ENCODE data around the gene CCR6.

CCR6 gene

DNA sequence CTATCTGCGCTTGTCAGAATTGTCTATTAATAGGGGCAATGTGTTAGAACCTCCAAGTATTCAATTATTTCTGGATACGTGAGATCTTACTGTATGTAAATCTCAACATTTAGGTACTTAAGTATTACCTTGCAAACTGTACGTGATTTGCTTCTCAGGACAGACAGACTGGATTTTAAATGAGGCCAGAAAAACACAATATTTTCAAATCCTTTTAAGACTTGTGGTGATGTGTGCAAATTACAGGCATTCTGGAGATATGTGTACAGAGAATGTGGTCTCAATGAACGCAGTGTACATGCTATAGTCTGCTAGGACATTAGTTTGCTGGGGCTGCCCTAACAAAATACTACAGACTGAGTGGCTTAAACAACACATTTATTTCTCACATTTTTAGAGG lies 16.9 kb downstream of the CCR6 start:
- Histone ChIP-seq H3K4me3 (ENCODE audit: low read depth in 1 of 2, low read length in 2 of 2) (no peak overlapping the region), H3K9me3 (ENCODE audit: control insufficient read depth in 1 of 2, low read length in 2 of 2) (no peaks in the 10 kb centered on the region), H3K9ac (ENCODE audit: low read depth in 1 of 2, low read length in 2 of 2) (no peak overlapping the region), H3K36me3 (ENCODE audit: control insufficient read depth in 1 of 2, insufficient read depth in 2 of 2, low read length in 2 of 2) (peaks cover 5 to 12% of the 10 kb centered on the region in 2 donors), H3K27ac (ENCODE audit: low read depth, low read length) (no peak overlapping the region), H3K27me3 (ENCODE audit: control insufficient read depth in 1 of 2, insufficient read depth in 2 of 2, low read length in 2 of 2) (no peaks in the 10 kb centered on the region), H3K4me1 (ENCODE audit: control insufficient read depth in 1 of 2, insufficient read depth in 2 of 2, low read length in 2 of 2) (peaks cover 18 to 27% of the 10 kb centered on the region in 2 donors)

DNA sequence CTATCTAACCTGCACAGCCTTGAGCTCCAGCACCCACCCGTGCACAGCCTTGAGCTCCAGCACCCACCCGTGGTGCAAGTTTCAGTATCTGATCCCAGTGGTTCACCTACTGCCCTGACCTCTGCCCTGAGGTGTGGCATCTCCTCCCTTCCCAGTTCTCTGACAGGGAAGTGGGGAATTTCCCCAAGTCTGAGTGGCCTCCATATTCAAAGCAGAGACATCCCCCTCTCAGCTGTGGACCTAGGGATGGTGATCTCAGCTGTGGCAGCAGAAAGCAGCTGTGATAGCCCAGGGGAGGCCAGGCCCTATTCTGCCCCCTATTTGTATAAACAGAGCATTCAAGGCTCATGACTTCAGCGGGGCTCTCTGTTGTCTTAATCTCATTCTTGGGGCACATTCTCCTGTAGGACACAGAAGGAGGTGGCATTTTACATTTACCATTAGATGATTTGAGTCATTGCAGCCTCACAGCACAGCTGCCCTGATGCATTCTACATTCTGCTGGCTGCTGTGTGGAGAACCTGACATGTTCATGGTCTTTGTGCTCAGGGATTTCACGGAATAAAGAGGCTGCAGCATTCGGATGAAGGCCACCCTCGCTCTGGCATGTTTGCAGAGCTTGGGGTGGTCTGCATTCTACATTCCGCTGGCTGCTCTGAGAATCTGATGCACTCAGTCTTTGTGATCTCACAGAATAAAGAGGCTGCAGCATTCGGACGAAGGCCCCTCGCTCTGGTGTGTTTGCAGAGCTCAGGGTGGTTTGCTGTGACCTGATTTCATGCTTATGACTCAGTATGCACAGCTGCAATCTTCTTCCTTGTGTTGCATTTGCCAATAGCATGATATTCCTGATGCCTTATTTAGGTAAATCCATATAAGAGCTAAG lies 17.9 kb downstream of the CCR6 start:
- peaks cover 5 to 12% of the 10 kb centered on the region in 2 donors for H3K36me3 ChIP-seq (ENCODE audit: control insufficient read depth in 1 of 2, insufficient read depth in 2 of 2, low read length in 2 of 2)
- peak overlapping the region in 1 of 2 donors; percentile 25 for H3K4me3 ChIP-seq (ENCODE audit: low read depth in 1 of 2, low read length in 2 of 2)
- peaks cover 18 to 27% of the 10 kb centered on the region in 2 donors for H3K4me1 ChIP-seq (ENCODE audit: control insufficient read depth in 1 of 2, insufficient read depth in 2 of 2, low read length in 2 of 2)
- no peaks in the 10 kb centered on the region for H3K9me3 ChIP-seq (ENCODE audit: control insufficient read depth in 1 of 2, low read length in 2 of 2)
- H3K27ac ChIP-seq (ENCODE audit: low read depth, low read length), result no peak overlapping the region
- H3K9ac ChIP-seq (ENCODE audit: low read depth in 1 of 2, low read length in 2 of 2), result no peak overlapping the region
- H3K27me3 ChIP-seq (ENCODE audit: control insufficient read depth in 1 of 2, insufficient read depth in 2 of 2, low read length in 2 of 2), result no peaks in the 10 kb centered on the region

GRCh38 chr6:167141667-167142432 lies 19.0 kb downstream of the CCR6 start:
- peaks cover 5% of the 10 kb centered on the region in 2 donors for H3K36me3 ChIP-seq (ENCODE audit: control insufficient read depth in 1 of 2, insufficient read depth in 2 of 2, low read length in 2 of 2)
- H3K27me3 ChIP-seq (ENCODE audit: control insufficient read depth in 1 of 2, insufficient read depth in 2 of 2, low read length in 2 of 2), result no peaks in the 10 kb centered on the region
- H3K4me3 ChIP-seq (ENCODE audit: low read depth in 1 of 2, low read length in 2 of 2), result no peak overlapping the region
- peaks cover 18 to 27% of the 10 kb centered on the region in 2 donors for H3K4me1 ChIP-seq (ENCODE audit: control insufficient read depth in 1 of 2, insufficient read depth in 2 of 2, low read length in 2 of 2)
- H3K27ac ChIP-seq (ENCODE audit: low read depth, low read length), result no peak overlapping the region
- no peaks in the 10 kb centered on the region for H3K9me3 ChIP-seq (ENCODE audit: control insufficient read depth in 1 of 2, low read length in 2 of 2)
- no peak overlapping the region for H3K9ac ChIP-seq (ENCODE audit: low read depth in 1 of 2, low read length in 2 of 2)

DNA sequence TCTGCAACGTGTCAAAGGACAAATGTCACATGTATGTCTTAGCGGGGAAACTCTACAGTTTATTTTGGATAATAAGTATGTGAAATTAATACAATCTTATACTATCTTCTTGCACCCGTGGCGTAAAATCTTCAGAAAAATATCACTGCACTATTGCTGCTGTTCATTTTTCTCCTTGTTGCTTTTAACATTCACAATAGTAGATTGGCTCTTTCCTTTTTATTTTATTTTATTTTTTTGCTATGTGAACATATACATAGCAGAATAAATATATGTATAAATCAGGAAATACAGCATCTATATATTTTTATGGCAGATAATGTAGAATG lies 19.5 kb downstream of the CCR6 start:
- Histone ChIP-seq H3K9ac (ENCODE audit: low read depth in 1 of 2, low read length in 2 of 2) (no peak overlapping the region), H3K27ac (ENCODE audit: low read depth, low read length) (no peak overlapping the region), H3K36me3 (ENCODE audit: control insufficient read depth in 1 of 2, insufficient read depth in 2 of 2, low read length in 2 of 2) (peaks cover 0 to 1% of the 10 kb centered on the region in 2 donors), H3K4me3 (ENCODE audit: low read depth in 1 of 2, low read length in 2 of 2) (no peak overlapping the region), H3K27me3 (ENCODE audit: control insufficient read depth in 1 of 2, insufficient read depth in 2 of 2, low read length in 2 of 2) (no peaks in the 10 kb centered on the region), H3K9me3 (ENCODE audit: control insufficient read depth in 1 of 2, low read length in 2 of 2) (no peaks in the 10 kb centered on the region), H3K4me1 (ENCODE audit: control insufficient read depth in 1 of 2, insufficient read depth in 2 of 2, low read length in 2 of 2) (peaks cover 18 to 27% of the 10 kb centered on the region in 2 donors)

GRCh38 chr6:167143041-167143440 lies 20.1 kb downstream of the CCR6 start:
- no peaks in the 10 kb centered on the region for H3K36me3 ChIP-seq (ENCODE audit: control insufficient read depth in 1 of 2, insufficient read depth in 2 of 2, low read length in 2 of 2)
- no peaks in the 10 kb centered on the region for H3K27me3 ChIP-seq (ENCODE audit: control insufficient read depth in 1 of 2, insufficient read depth in 2 of 2, low read length in 2 of 2)
- no peak overlapping the region for H3K27ac ChIP-seq (ENCODE audit: low read depth, low read length)
- no peaks in the 10 kb centered on the region for H3K9me3 ChIP-seq (ENCODE audit: control insufficient read depth in 1 of 2, low read length in 2 of 2)
- no peak overlapping the region for H3K4me3 ChIP-seq (ENCODE audit: low read depth in 1 of 2, low read length in 2 of 2)
- H3K4me1 ChIP-seq (ENCODE audit: control insufficient read depth in 1 of 2, insufficient read depth in 2 of 2, low read length in 2 of 2), result peaks cover 18 to 27% of the 10 kb centered on the region in 2 donors
- H3K9ac ChIP-seq (ENCODE audit: low read depth in 1 of 2, low read length in 2 of 2), result no peak overlapping the region

GRCh38 chr6:167145461-167145860 lies 22.6 kb downstream of the CCR6 start:
- Histone ChIP-seq H3K36me3 (ENCODE audit: control insufficient read depth in 1 of 2, insufficient read depth in 2 of 2, low read length in 2 of 2) (no peaks in the 10 kb centered on the region), H3K4me1 (ENCODE audit: control insufficient read depth in 1 of 2, insufficient read depth in 2 of 2, low read length in 2 of 2) (peaks cover 16 to 19% of the 10 kb centered on the region in 2 donors), H3K27me3 (ENCODE audit: control insufficient read depth in 1 of 2, insufficient read depth in 2 of 2, low read length in 2 of 2) (no peaks in the 10 kb centered on the region), H3K9ac (ENCODE audit: low read depth in 1 of 2, low read length in 2 of 2) (no peak overlapping the region), H3K27ac (ENCODE audit: low read depth, low read length) (no peak overlapping the region), H3K4me3 (ENCODE audit: low read depth in 1 of 2, low read length in 2 of 2) (no peak overlapping the region), H3K9me3 (ENCODE audit: control insufficient read depth in 1 of 2, low read length in 2 of 2) (no peaks in the 10 kb centered on the region)

- Histone ChIP-seq H3K4me3 (ENCODE audit: low read depth in 1 of 2, low read length in 2 of 2) (peak overlapping the region; percentile 1 to 16), H3K9ac (ENCODE audit: low read depth in 1 of 2, low read length in 2 of 2) (no peak overlapping the region), H3K9me3 (ENCODE audit: control insufficient read depth in 1 of 2, low read length in 2 of 2) (no peaks in the 10 kb centered on the region), H3K36me3 (ENCODE audit: control insufficient read depth in 1 of 2, insufficient read depth in 2 of 2, low read length in 2 of 2) (no peaks in the 10 kb centered on the region), H3K4me1 (ENCODE audit: control insufficient read depth in 1 of 2, insufficient read depth in 2 of 2, low read length in 2 of 2) (peaks cover 9 to 12% of the 10 kb centered on the region in 2 donors), H3K27ac (ENCODE audit: low read depth, low read length) (no peak overlapping the region), H3K27me3 (ENCODE audit: control insufficient read depth in 1 of 2, insufficient read depth in 2 of 2, low read length in 2 of 2) (no peaks in the 10 kb centered on the region)
Measured at GRCh38 chr6:167146135-167146534, 23.2 kb downstream of the CCR6 start.

DNA sequence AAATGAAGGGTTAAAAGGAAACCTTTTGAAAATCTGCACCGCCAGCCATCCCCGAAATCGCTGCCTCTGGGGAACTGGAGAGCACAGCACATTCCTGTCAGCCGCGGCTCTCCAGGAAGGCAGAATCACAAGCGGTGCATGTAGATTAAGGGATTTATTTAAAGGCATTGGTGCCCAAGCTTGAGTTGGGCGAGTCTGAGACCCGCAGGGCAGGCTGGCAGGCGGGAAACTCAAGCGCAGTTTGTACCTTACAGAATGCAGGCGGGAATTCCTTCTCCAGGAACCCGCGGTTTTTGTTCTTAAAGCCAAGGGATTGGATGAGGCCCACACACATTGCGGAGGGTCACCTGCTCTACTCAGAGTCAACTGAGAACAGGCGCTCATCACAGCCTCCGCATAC lies 24.1 kb downstream of the CCR6 start:
- H3K4me3 ChIP-seq (ENCODE audit: low read depth in 1 of 2, low read length in 2 of 2), result no peak overlapping the region
- no peak overlapping the region for H3K9ac ChIP-seq (ENCODE audit: low read depth in 1 of 2, low read length in 2 of 2)
- H3K27ac ChIP-seq (ENCODE audit: low read depth, low read length), result no peak overlapping the region
- H3K9me3 ChIP-seq (ENCODE audit: control insufficient read depth in 1 of 2, low read length in 2 of 2), result no peaks in the 10 kb centered on the region
- peaks cover 2 to 4% of the 10 kb centered on the region in 2 donors for H3K4me1 ChIP-seq (ENCODE audit: control insufficient read depth in 1 of 2, insufficient read depth in 2 of 2, low read length in 2 of 2)
- H3K27me3 ChIP-seq (ENCODE audit: control insufficient read depth in 1 of 2, insufficient read depth in 2 of 2, low read length in 2 of 2), result no peaks in the 10 kb centered on the region
- no peaks in the 10 kb centered on the region for H3K36me3 ChIP-seq (ENCODE audit: control insufficient read depth in 1 of 2, insufficient read depth in 2 of 2, low read length in 2 of 2)

DNA sequence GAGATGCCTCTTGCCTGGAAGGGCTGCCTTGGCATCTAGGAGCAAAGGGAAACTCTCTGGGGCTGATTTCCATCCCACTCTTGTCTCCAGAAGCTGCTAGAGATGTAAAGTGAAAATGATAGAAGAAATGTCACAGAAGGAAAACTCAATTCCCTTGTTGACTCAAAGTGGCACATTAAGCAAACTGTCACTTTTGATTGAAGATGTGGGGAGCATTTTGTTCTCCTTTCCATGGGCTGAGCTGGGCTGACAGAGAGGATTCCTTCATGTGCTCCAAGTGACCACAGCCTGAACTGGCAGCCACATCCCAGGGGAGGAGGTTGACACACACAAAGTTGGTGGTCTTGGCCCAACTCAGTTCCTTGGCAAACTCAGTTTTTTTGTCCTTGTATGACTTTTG lies 25.1 kb downstream of the CCR6 start:
- Histone ChIP-seq H3K9ac (ENCODE audit: low read depth in 1 of 2, low read length in 2 of 2) (no peak overlapping the region), H3K36me3 (ENCODE audit: control insufficient read depth in 1 of 2, insufficient read depth in 2 of 2, low read length in 2 of 2) (no peaks in the 10 kb centered on the region), H3K9me3 (ENCODE audit: control insufficient read depth in 1 of 2, low read length in 2 of 2) (no peaks in the 10 kb centered on the region), H3K4me1 (ENCODE audit: control insufficient read depth in 1 of 2, insufficient read depth in 2 of 2, low read length in 2 of 2) (no peaks in the 10 kb centered on the region), H3K27me3 (ENCODE audit: control insufficient read depth in 1 of 2, insufficient read depth in 2 of 2, low read length in 2 of 2) (no peaks in the 10 kb centered on the region), H3K27ac (ENCODE audit: low read depth, low read length) (no peak overlapping the region), H3K4me3 (ENCODE audit: low read depth in 1 of 2, low read length in 2 of 2) (no peak overlapping the region)

- H3K36me3 ChIP-seq (ENCODE audit: control insufficient read depth in 1 of 2, insufficient read depth in 2 of 2, low read length in 2 of 2), result no peaks in the 10 kb centered on the region
- peaks cover 0 to 4% of the 10 kb centered on the region in 2 donors for H3K4me1 ChIP-seq (ENCODE audit: control insufficient read depth in 1 of 2, insufficient read depth in 2 of 2, low read length in 2 of 2)
- no peaks in the 10 kb centered on the region for H3K27me3 ChIP-seq (ENCODE audit: control insufficient read depth in 1 of 2, insufficient read depth in 2 of 2, low read length in 2 of 2)
- H3K27ac ChIP-seq (ENCODE audit: low read depth, low read length), result no peak overlapping the region
- H3K9me3 ChIP-seq (ENCODE audit: control insufficient read depth in 1 of 2, low read length in 2 of 2), result no peaks in the 10 kb centered on the region
- H3K4me3 ChIP-seq (ENCODE audit: low read depth in 1 of 2, low read length in 2 of 2), result no peak overlapping the region
- no peak overlapping the region for H3K9ac ChIP-seq (ENCODE audit: low read depth in 1 of 2, low read length in 2 of 2)
Measured at GRCh38 chr6:167148997-167149396, 26.1 kb downstream of the CCR6 start.
